ENCODE data around the gene TMEM132D.

The TMEM132D gene

DNA sequence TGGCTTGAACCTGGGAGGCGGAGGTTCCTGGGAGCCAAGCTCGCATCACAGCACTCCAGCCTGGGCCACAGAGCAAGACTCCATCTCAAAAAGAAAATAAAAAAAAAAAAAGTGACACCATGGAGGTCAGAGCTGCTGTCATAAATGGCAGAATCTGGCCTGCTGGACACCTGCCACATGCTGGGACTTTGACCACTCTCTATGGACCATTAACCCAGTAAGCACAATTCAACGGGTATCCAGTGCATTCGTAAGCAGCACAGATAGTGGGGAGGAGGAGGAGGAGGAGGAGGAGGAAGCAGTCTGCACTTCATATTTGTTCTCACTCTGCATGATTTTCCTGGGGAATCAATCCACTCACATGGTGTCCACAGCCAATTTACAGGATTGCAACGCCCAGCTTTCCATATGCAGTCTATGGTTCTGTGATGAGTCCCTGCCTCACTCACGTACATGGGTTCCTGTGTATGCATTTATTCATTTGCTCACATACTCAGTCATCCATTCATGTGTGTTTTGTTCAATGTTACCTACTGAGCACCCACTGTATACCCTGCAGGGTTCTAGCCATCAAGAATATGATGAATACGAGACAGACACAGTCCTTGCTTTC is 723.8 kb downstream of the TMEM132D start:
- Histone ChIP-seq H3K27me3 (ENCODE audit: control insufficient read depth, insufficient read depth, low read length) (no peaks in the 10 kb centered on the region), H3K36me3 (ENCODE audit: control insufficient read depth, insufficient read depth, low read length) (no peaks in the 10 kb centered on the region), H3K9ac (ENCODE audit: low read depth, low read length) (no peak overlapping the region), H3K9me3 (ENCODE audit: control insufficient read depth, insufficient read depth, low read length) (no peaks in the 10 kb centered on the region), H3K4me1 (ENCODE audit: control insufficient read depth, insufficient read depth, low read length) (no peaks in the 10 kb centered on the region), H3K4me3 (ENCODE audit: low read depth, low read length) (no peak overlapping the region)

DNA sequence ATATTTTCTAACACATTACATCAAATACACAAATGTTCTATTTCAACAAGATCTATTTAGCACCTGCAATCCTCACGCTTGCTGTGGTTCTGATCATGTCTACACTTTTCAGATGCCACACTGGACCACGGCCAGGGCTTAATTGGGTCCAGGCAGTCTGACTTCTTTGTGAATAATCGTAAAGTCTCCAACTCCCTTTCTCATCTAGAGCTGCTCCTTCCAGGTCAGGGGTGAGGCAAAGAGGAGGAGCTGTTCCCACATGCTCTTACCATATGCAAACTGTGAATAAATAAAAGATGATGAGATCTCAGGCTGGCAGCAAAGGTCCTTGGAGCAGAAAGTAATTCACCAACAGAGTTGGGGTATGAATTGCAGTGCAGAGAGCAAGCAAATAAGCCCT is 733.9 kb downstream of the TMEM132D start:
- no peaks in the 10 kb centered on the region for H3K36me3 ChIP-seq (ENCODE audit: control insufficient read depth, insufficient read depth, low read length)
- no peaks in the 10 kb centered on the region for H3K9me3 ChIP-seq (ENCODE audit: control insufficient read depth, insufficient read depth, low read length)
- no peak overlapping the region for H3K9ac ChIP-seq (ENCODE audit: low read depth, low read length)
- no peak overlapping the region for H3K4me3 ChIP-seq (ENCODE audit: low read depth, low read length)
- no peaks in the 10 kb centered on the region for H3K27me3 ChIP-seq (ENCODE audit: control insufficient read depth, insufficient read depth, low read length)
- H3K4me1 ChIP-seq (ENCODE audit: control insufficient read depth, insufficient read depth, low read length): no peaks in the 10 kb centered on the region

DNA sequence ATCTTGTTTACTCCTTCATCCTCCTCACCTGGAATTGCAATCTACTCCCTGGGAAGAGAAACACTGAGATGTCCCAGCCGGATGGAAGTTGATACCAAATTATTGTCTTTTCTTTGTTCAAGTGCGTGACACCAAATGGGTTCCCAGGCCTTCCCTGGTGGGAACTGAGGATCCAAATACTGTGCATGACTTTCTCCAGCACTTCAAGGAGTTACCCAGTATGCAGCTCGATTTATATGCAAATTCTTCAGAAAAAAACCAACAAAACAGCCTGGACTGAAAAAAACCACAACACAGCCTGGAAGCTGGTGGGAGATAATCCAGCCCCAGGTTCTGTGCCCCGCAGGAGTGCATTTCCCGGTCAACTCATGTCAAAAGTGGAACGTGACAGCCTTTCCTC is 740.0 kb downstream of the TMEM132D start:
- H3K9me3 ChIP-seq (ENCODE audit: control insufficient read depth, insufficient read depth, low read length): no peaks in the 10 kb centered on the region

DNA sequence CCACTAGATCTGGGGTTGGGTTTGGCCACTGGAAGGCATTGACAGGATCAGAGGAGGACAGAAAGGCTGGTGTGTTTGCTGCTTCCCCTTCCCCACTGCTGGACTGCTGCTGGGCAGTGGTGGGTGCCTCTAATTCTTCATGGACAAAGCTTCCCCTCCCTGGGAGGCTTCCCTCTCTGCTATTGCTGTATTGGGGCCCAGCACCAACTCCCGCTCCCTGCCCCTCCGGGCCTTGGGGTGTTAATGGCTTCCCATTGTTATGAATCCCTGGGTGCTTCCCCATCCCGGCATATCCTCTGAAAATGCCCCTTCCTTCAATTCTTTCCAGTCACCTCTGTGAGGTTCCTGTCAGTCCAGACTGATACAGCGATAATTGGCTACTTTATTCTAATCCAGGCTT is 740.4 kb downstream of the TMEM132D start:
- Histone ChIP-seq H3K4me3 (ENCODE audit: low read depth, low read length) (no peak overlapping the region), H3K4me1 (ENCODE audit: control insufficient read depth, insufficient read depth, low read length) (no peaks in the 10 kb centered on the region), H3K27me3 (ENCODE audit: control insufficient read depth, insufficient read depth, low read length) (no peaks in the 10 kb centered on the region), H3K36me3 (ENCODE audit: control insufficient read depth, insufficient read depth, low read length) (no peaks in the 10 kb centered on the region), H3K9ac (ENCODE audit: low read depth, low read length) (no peak overlapping the region), H3K9me3 (ENCODE audit: control insufficient read depth, insufficient read depth, low read length) (no peaks in the 10 kb centered on the region)

More for the DNA sequence above, 740.0 kb downstream of the TMEM132D start:
- H3K4me3 ChIP-seq (ENCODE audit: low read depth, low read length): no peak overlapping the region
- no peak overlapping the region for H3K9ac ChIP-seq (ENCODE audit: low read depth, low read length)
- no peaks in the 10 kb centered on the region for H3K27me3 ChIP-seq (ENCODE audit: control insufficient read depth, insufficient read depth, low read length)
- no peaks in the 10 kb centered on the region for H3K4me1 ChIP-seq (ENCODE audit: control insufficient read depth, insufficient read depth, low read length)
- H3K36me3 ChIP-seq (ENCODE audit: control insufficient read depth, insufficient read depth, low read length): no peaks in the 10 kb centered on the region

DNA sequence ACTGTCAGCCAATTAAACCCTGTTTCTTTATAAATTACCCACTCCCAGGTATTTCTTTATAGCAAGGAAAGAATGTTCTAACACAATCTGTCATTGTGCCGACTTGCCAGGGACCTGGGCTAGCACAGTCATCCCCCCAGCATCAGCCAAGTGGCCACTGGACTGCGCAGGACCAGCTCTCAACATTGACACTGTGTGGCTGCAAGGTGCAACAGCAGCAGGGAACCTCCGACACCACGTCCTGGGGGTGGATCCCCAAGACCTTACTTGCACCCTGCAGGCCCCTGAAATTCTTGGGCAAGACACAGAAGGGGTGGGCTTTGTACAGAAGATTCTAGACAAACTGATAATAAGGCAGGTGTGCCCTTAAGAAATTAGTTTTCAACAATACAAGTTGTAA is 741.0 kb downstream of the TMEM132D start:
- no peaks in the 10 kb centered on the region for H3K4me1 ChIP-seq (ENCODE audit: control insufficient read depth, insufficient read depth, low read length)
- no peaks in the 10 kb centered on the region for H3K9me3 ChIP-seq (ENCODE audit: control insufficient read depth, insufficient read depth, low read length)
- no peak overlapping the region for H3K9ac ChIP-seq (ENCODE audit: low read depth, low read length)
- no peaks in the 10 kb centered on the region for H3K27me3 ChIP-seq (ENCODE audit: control insufficient read depth, insufficient read depth, low read length)
- H3K4me3 ChIP-seq (ENCODE audit: low read depth, low read length): no peak overlapping the region
- H3K36me3 ChIP-seq (ENCODE audit: control insufficient read depth, insufficient read depth, low read length): no peaks in the 10 kb centered on the region

DNA sequence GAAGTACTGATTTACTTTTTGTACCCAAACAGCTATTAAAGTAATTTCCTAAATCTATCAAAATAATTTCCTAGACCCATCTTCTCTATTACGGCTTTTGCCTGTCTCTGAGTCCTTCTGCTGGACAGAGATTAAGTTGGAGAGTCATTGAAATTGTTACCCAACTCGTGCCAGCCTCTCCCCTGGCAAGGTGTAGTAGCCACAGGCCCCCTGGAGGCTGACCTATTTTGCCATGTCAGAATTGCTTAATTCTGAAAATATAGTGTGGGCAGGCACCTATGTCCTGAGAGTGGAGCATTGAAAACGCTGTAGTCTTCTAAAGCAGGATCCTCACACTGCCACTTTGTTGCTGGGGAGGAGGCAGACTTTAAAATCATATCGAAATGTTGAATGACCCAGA is 742.3 kb downstream of the TMEM132D start:
- no peak overlapping the region for H3K4me3 ChIP-seq (ENCODE audit: low read depth, low read length)
- H3K36me3 ChIP-seq (ENCODE audit: control insufficient read depth, insufficient read depth, low read length): no peaks in the 10 kb centered on the region
- no peaks in the 10 kb centered on the region for H3K4me1 ChIP-seq (ENCODE audit: control insufficient read depth, insufficient read depth, low read length)
- H3K27me3 ChIP-seq (ENCODE audit: control insufficient read depth, insufficient read depth, low read length): no peaks in the 10 kb centered on the region
- H3K9ac ChIP-seq (ENCODE audit: low read depth, low read length): no peak overlapping the region
- H3K9me3 ChIP-seq (ENCODE audit: control insufficient read depth, insufficient read depth, low read length): no peaks in the 10 kb centered on the region

DNA sequence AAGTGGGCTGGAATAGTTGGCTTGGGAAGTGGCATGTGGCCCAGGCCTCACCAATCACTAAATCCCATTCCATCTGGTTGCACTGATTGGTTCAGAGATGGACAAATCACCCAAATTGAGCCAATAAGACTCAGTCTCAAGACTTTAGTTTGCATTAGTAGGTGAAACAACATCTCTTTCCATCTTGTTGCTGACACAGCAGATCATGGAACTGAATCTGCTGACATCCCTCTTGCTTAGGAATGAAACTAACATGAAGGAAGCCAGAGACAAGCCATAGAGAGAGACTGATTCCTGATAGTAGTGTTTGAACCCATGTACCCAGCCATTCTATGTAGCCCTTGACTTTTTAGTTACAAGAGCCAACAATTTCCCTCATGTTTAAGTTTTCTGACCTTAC is 743.5 kb downstream of the TMEM132D start:
- Histone ChIP-seq H3K9me3 (ENCODE audit: control insufficient read depth, insufficient read depth, low read length) (no peaks in the 10 kb centered on the region), H3K4me1 (ENCODE audit: control insufficient read depth, insufficient read depth, low read length) (no peaks in the 10 kb centered on the region), H3K36me3 (ENCODE audit: control insufficient read depth, insufficient read depth, low read length) (no peaks in the 10 kb centered on the region), H3K4me3 (ENCODE audit: low read depth, low read length) (no peak overlapping the region), H3K27me3 (ENCODE audit: control insufficient read depth, insufficient read depth, low read length) (no peaks in the 10 kb centered on the region), H3K9ac (ENCODE audit: low read depth, low read length) (no peak overlapping the region)

DNA sequence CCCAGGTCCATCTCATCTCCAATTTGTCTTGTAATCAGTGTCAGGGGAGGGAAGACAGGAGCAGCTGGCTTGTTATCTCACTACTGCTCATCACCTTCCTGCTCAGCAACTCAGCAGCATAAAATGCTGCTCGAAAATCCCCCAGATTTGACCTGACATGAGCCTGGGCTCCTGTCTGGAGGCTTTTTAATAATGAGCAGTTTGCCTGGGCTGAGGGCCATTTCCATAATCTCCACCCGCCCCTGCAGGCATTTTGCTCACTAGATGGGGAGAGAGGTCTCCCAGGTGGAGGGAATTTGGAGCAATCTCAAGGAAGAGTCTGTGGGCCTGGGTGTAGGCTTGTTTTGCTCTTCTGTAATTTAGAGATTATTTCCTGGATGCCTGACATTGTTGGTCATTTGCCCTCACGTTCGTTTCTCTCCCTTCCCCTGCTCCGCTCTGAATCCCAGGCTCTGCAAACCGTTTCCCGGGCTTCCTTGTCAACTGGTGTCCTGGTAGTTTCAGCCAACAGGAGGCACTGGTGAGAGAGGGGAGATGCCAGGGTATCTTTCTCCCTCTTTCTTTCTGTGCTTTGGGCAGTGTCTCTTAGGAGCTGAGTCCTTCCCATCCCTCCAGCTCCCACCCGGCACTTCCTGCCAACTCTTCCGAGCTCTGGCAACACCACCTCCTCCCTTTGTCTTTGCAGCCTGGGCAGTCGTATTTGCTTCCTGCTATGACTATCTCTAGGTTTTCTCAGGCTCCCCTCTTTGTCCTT is 751.3 kb downstream of the TMEM132D start:
- Histone ChIP-seq H3K27me3 (ENCODE audit: control insufficient read depth, insufficient read depth, low read length) (no peaks in the 10 kb centered on the region), H3K4me1 (ENCODE audit: control insufficient read depth, insufficient read depth, low read length) (peaks cover 3% of the 10 kb centered on the region), H3K36me3 (ENCODE audit: control insufficient read depth, insufficient read depth, low read length) (no peaks in the 10 kb centered on the region), H3K9me3 (ENCODE audit: control insufficient read depth, insufficient read depth, low read length) (no peaks in the 10 kb centered on the region), H3K4me3 (ENCODE audit: low read depth, low read length) (no peak overlapping the region), H3K9ac (ENCODE audit: low read depth, low read length) (no peak overlapping the region)

DNA sequence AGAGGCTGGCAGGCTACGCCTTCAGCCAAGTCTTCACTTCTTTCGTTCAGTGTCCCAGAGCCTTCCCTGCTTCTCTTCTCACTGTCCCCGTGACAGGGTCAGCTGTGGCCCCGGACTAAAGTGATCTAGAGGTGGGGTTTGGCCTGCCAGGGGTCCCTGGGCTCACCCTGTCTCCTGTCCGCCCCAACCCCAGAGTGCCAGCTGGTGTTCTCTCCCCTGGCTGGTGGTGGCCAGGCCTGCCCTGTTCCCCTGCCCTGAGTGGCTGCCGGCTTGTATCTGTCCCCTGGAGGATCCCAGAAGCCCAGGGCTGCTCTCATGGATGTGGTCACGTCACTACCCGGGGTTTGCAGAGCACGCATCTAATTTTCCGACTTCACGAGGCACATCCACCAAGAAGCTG is 753.1 kb downstream of the TMEM132D start:
- Histone ChIP-seq H3K36me3 (ENCODE audit: control insufficient read depth, insufficient read depth, low read length) (no peaks in the 10 kb centered on the region), H3K4me3 (ENCODE audit: low read depth, low read length) (no peak overlapping the region), H3K4me1 (ENCODE audit: control insufficient read depth, insufficient read depth, low read length) (peaks cover 3% of the 10 kb centered on the region)

DNA sequence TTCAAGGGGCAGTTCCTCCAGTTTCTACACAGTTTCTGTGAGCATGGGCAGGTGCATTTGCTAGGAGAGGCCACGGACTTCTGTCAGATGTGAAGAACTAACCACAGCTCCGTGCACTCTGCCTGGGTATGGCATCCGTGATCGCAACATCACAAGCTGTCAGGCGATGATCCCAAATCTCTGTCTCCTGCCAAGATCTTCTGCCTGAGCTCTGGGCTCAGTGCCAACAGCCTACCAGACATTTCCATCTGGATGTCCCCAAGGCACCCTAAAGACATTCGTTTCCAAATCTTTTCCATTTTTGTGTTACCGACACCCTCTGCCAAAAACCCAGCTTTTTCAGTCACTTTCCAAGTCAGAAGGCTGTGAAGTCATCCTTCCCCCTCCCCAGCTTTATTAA is 758.4 kb downstream of the TMEM132D start:
- no peaks in the 10 kb centered on the region for H3K9me3 ChIP-seq (ENCODE audit: control insufficient read depth, insufficient read depth, low read length)
- no peak overlapping the region for H3K4me3 ChIP-seq (ENCODE audit: low read depth, low read length)
- no peaks in the 10 kb centered on the region for H3K27me3 ChIP-seq (ENCODE audit: control insufficient read depth, insufficient read depth, low read length)
- no peaks in the 10 kb centered on the region for H3K36me3 ChIP-seq (ENCODE audit: control insufficient read depth, insufficient read depth, low read length)
- peaks cover 3% of the 10 kb centered on the region for H3K4me1 ChIP-seq (ENCODE audit: control insufficient read depth, insufficient read depth, low read length)
- no peak overlapping the region for H3K9ac ChIP-seq (ENCODE audit: low read depth, low read length)

More for the DNA sequence above, 753.1 kb downstream of the TMEM132D start:
- no peak overlapping the region for H3K9ac ChIP-seq (ENCODE audit: low read depth, low read length)
- H3K27me3 ChIP-seq (ENCODE audit: control insufficient read depth, insufficient read depth, low read length): no peaks in the 10 kb centered on the region
- H3K9me3 ChIP-seq (ENCODE audit: control insufficient read depth, insufficient read depth, low read length): no peaks in the 10 kb centered on the region

DNA sequence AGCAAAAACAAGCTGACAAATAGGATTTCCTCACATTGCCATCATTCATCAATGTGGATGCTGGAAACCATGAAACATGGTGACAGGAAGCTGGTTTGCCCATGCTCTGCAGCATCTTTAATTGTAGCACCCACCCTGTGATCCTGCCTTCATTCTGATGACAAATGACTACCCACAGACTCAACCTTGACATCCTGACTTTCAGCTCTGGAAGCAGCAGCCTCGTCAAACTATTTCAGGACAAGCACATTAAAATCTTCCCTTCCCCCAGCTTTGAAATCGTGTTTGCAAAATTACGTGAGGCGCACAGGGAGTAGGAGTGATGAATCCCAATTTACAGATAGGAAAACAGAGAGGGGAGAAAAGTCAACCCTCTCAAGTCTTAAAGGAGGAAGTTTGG is 765.0 kb downstream of the TMEM132D start:
- Histone ChIP-seq H3K36me3 (ENCODE audit: control insufficient read depth, insufficient read depth, low read length) (no peaks in the 10 kb centered on the region), H3K9ac (ENCODE audit: low read depth, low read length) (no peak overlapping the region), H3K4me3 (ENCODE audit: low read depth, low read length) (no peak overlapping the region), H3K27me3 (ENCODE audit: control insufficient read depth, insufficient read depth, low read length) (no peaks in the 10 kb centered on the region), H3K9me3 (ENCODE audit: control insufficient read depth, insufficient read depth, low read length) (no peaks in the 10 kb centered on the region), H3K4me1 (ENCODE audit: control insufficient read depth, insufficient read depth, low read length) (no peaks in the 10 kb centered on the region)

DNA sequence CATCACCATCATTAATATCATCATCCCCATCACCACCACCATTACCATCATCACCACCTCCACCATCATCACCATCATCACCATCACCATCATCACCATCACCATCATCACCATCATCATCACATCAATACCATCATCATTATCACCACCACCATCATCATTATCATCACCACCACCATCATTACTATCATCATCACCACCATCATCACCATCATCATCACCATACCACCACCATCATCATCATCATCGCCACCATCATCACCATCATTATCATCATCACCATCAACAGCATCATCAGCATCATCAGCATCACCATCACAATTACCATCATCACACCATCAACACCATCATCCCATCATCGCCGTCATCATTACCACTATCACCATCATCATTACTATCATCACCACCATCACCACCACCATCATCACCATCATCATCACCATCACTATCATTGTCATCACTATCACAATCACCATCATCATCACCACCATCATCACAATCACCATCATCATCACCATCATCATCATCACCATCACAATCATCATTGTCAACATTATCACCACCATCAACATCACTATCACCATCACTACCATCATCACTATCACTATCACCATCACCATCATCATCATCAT is 767.0 kb downstream of the TMEM132D start:
- no peaks in the 10 kb centered on the region for H3K9me3 ChIP-seq (ENCODE audit: control insufficient read depth, insufficient read depth, low read length)
- no peaks in the 10 kb centered on the region for H3K36me3 ChIP-seq (ENCODE audit: control insufficient read depth, insufficient read depth, low read length)
- no peak overlapping the region for H3K4me3 ChIP-seq (ENCODE audit: low read depth, low read length)
- H3K9ac ChIP-seq (ENCODE audit: low read depth, low read length): no peak overlapping the region
- H3K27me3 ChIP-seq (ENCODE audit: control insufficient read depth, insufficient read depth, low read length): no peaks in the 10 kb centered on the region
- H3K4me1 ChIP-seq (ENCODE audit: control insufficient read depth, insufficient read depth, low read length): no peaks in the 10 kb centered on the region

Measured in iPS-15b (cell line).